Spleen (tissue), 11 donors: ENCODE measurements around the gene PMIS2. TPM values are rescaled to one million over a fixed set of nuclear protein-coding genes. Genes with fewer than 3 reads are reported as not detected.

Experiments
- DNase-seq: peaks from one replicate; pipeline ENCODE4 v3.0.0-alpha.2; 2020
- H3K27ac ChIP-seq, 8 donors: fragments of 200-600 bp; sonication (generic) in 7 of 8; 1 replicate in 4 of 8; 2 replicates in 4 of 8; pipeline versions ENCODE4 v1.5.0 to v1.8.0; 2016 to 2021; ENCODE audit warnings: inconsistent platforms in 4 of 8, mild to moderate bottlenecking in 4 of 8, moderate library complexity in 1 of 8
- H3K27me3 ChIP-seq, 7 donors: fragments of 200-600 bp; sonication (generic) in 6 of 7; replicated peaks in 1 of 7; 1 replicate in 4 of 7; 2 replicates in 3 of 7; pipeline versions ENCODE4 v1.5.0 to v1.8.0; 2016 to 2021; ENCODE audit warnings: inconsistent platforms in 3 of 7, mild to moderate bottlenecking in 1 of 7
- H3K36me3 ChIP-seq, 6 donors: fragments of 200-600 bp; sonication (generic) in 5 of 6; 1 replicate in 4 of 6; 2 replicates in 2 of 6; pipeline versions ENCODE4 v1.5.0 to v1.8.0; 2016 to 2021; ENCODE audit warnings: inconsistent platforms in 2 of 6
- H3K4me1 ChIP-seq, 6 donors: fragments of 200-600 bp; sonication (generic) in 5 of 6; 1 replicate in 3 of 6; 2 replicates in 3 of 6; pipeline versions ENCODE4 v1.5.0 to v1.8.0; 2016 to 2021; ENCODE audit warnings: inconsistent platforms in 3 of 6
- H3K4me3 ChIP-seq, 8 donors: fragments of 200-600 bp; sonication (generic) in 7 of 8; 1 replicate in 4 of 8; 2 replicates in 4 of 8; pipeline versions ENCODE4 v1.5.0 to v1.8.0; 2016 to 2021; ENCODE audit warnings: inconsistent platforms in 4 of 8, mild to moderate bottlenecking in 4 of 8, moderate library complexity in 2 of 8
- H3K9me3 ChIP-seq, 8 donors: fragments of 200-600 bp; sonication (generic) in 7 of 8; 1 replicate in 4 of 8; 2 replicates in 4 of 8; pipeline versions ENCODE4 v1.5.0 to v1.8.0; 2016 to 2021; ENCODE audit warnings: inconsistent platforms in 4 of 8
- CTCF ChIP-seq, 11 experiments: fragments of 200-600 bp in 7 of 11; fragments of 450-650 bp in 4 of 11; sonication (generic) in 4 of 11; IDR thresholded peaks in 8 of 11; conservative IDR thresholded peaks in 3 of 11; 1 replicate in 7 of 11; 2 replicates in 4 of 11; pipeline versions ENCODE4 v1.4.0 to v1.8.0; 2016 to 2021; ENCODE audit warnings: antibody characterized with exemption in 11 of 11, inconsistent platforms in 4 of 11, mild to moderate bottlenecking in 1 of 11
- POLR2A ChIP-seq, 3 donors: fragments of 450-650 bp; IDR thresholded peaks; one replicate each; pipeline ENCODE4 v1.5.1; 2017; ENCODE audit warnings: antibody characterized with exemption in 3 of 3, mild to moderate bottlenecking in 1 of 3
- POLR2AphosphoS5 ChIP-seq, 3 donors: sonication (generic); formaldehyde crosslinking; IDR thresholded peaks; one replicate each; pipeline ENCODE4 v1.5.1; 2017; ENCODE audit warnings: antibody characterized with exemption in 3 of 3
- WGBS, 5 donors: extraction: QIAGEN DNeasy Blood & Tissue Kit in 3 of 5; methylation state at CpG; one replicate each; pipeline versions ENCODE4 v1.1.5 to v1.1.7; 2013 to 2018; 5-methylcytosine and 5-hydroxymethylcytosine counted together
- intact Hi-C: fragments of 100-400 bp; cut with DNase I; formaldehyde crosslinking; loops from one replicate; pipeline ENCODE4 v1.15.0; 2023; ENCODE audit warnings: low total_unique reads
- polyA plus RNA-seq, 3 donors: library from polyadenylated mRNA; stranded (reverse); fragments of 200-250 nt; gene quantifications; one replicate each; pipeline ENCODE4 v1.2.1, GENCODE V29; 2013
- total RNA-seq, 7 donors: library from RNA; depleted of rRNA in 3 of 7; stranded (reverse); fragments of >200 nt in 3 of 7; fragmentation: NEBNext Ultra II Directional in 4 of 7; extraction: Animal tissue kit (Norgen Biotek cat#: 25700) in 4 of 7; gene quantifications; one replicate each; pipeline versions ENCODE4 v1.1.0 to v1.2.1, GENCODE V29; 2016 to 2021
- donor health status: healthy with polysubstance abuse.
- donor health status: DM: no; HTN: no; CAD: no; lungs with moderate emphysema.
- donor health status: DM: no; HTN: no; CAD: no.
- donor health status: Bipolar disorder and iron deficiency.
- donor health status: healthy.
- donor health status: DM: no; HTN: no; CAD: no.
- donor health status: DM: yes; HTN: yes; CAD: no.

Gene PMIS2
- total and polyA plus RNA-seq, 10 donors = not detected

GRCh38 chr19:35613574-35613973 is 27.6 kb downstream of the PMIS2 start:
- peaks cover 0 to 2% (median under 1%) of the 10 kb centered on the region in 8 donors for H3K9me3 ChIP-seq
- no peak overlapping the region for H3K4me3 ChIP-seq
- no peaks in the 10 kb centered on the region for H3K27me3 ChIP-seq
- H3K36me3 ChIP-seq = peaks cover 0 to 40% (median 15%) of the 10 kb centered on the region in 6 donors
- TF ChIP-seq CTCF (IDR thresholded peaks at IDR 0.05 in 8 of 11, conservative IDR thresholded peaks at IDR 0.05 in 3 of 11) (no peak), POLR2A (IDR thresholded peaks at IDR 0.05) (no peak)
- no peak for DNase-seq
- intact Hi-C loops = no loop called here
- no peak overlapping the region for H3K27ac ChIP-seq
- 76 to 100% (median 83%) methylated on average over 1 of the region's 1 CpG for WGBS, 5 donors
- H3K4me1 ChIP-seq = peaks cover 7 to 40% (median 27%) of the 10 kb centered on the region in 6 donors

GRCh38 chr19:35615036-35615435 is 29.1 kb downstream of the PMIS2 start:
- no peaks in the 10 kb centered on the region for H3K9me3 ChIP-seq
- H3K27me3 ChIP-seq = no peaks in the 10 kb centered on the region
- TF ChIP-seq POLR2A (IDR thresholded peaks at IDR 0.05) = no peak
- TF ChIP-seq CTCF (IDR thresholded peaks at IDR 0.05 in 8 of 11, conservative IDR thresholded peaks at IDR 0.05 in 3 of 11) = no peak
- TF ChIP-seq POLR2AphosphoS5 (IDR thresholded peaks at IDR 0.05) = no peak
- 90 to 96% (median 93%) methylated on average over 10 to 17 of the region's 17 CpGs for WGBS, 5 donors
- H3K4me1 ChIP-seq = peaks cover 3 to 31% (median 22%) of the 10 kb centered on the region in 6 donors
- no peak for DNase-seq
- intact Hi-C loops = no loop called here
- no peak overlapping the region for H3K4me3 ChIP-seq
- no peak overlapping the region for H3K27ac ChIP-seq
- peaks cover 0 to 55% (median 16%) of the 10 kb centered on the region in 6 donors for H3K36me3 ChIP-seq

- no peak overlapping the region for H3K4me3 ChIP-seq
- H3K4me1 ChIP-seq = peaks cover 0 to under 1% (median 0%) of the 10 kb centered on the region in 6 donors
- intact Hi-C loops = no loop called here
- H3K36me3 ChIP-seq = peaks cover 0 to 74% (median 22%) of the 10 kb centered on the region in 6 donors
- no peaks in the 10 kb centered on the region for H3K9me3 ChIP-seq
- no peak for DNase-seq
- WGBS, 5 donors = 63 to 95% (median 89%) methylated on average over 6 to 7 of the region's 7 CpGs
- H3K27ac ChIP-seq = no peak overlapping the region
- TF ChIP-seq POLR2AphosphoS5 (IDR thresholded peaks at IDR 0.05) = no peak
- no peak for TF ChIP-seq CTCF (IDR thresholded peaks at IDR 0.05 in 8 of 11, conservative IDR thresholded peaks at IDR 0.05 in 3 of 11)
- TF ChIP-seq POLR2A (IDR thresholded peaks at IDR 0.05) = no peak
- H3K27me3 ChIP-seq = no peaks in the 10 kb centered on the region
These were observed 32.9 kb downstream of the PMIS2 start for GRCh38 chr19:35618857-35619256.

- H3K27ac ChIP-seq = no peak overlapping the region
- no peaks in the 10 kb centered on the region for H3K27me3 ChIP-seq
- TF ChIP-seq POLR2A (IDR thresholded peaks at IDR 0.05) (no peak), CTCF (IDR thresholded peaks at IDR 0.05 in 8 of 11, conservative IDR thresholded peaks at IDR 0.05 in 3 of 11) (no peak), POLR2AphosphoS5 (IDR thresholded peaks at IDR 0.05) (no peak)
- no peaks in the 10 kb centered on the region for H3K4me1 ChIP-seq
- no peak for DNase-seq
- H3K9me3 ChIP-seq = no peaks in the 10 kb centered on the region
- intact Hi-C loops = no loop called here
- peaks cover 0 to 74% (median 22%) of the 10 kb centered on the region in 6 donors for H3K36me3 ChIP-seq
- 94 to 99% (median 98%) methylated on average over 4 to 12 of the region's 12 CpGs for WGBS, 5 donors
- H3K4me3 ChIP-seq = no peak overlapping the region
These were observed 33.4 kb downstream of the PMIS2 start for GRCh38 chr19:35619290-35619923.
